WERI-Rb-1 (cell line): ENCODE results near the gene SMYD1.

Source experiments
- DNase-seq: peaks from one replicate; pipeline ENCODE4 v3.0.0-alpha.2; 2020
- H3K27ac ChIP-seq: fragments of 250-450 bp; sonication (Bioruptor Pico); 2 replicates; pipeline ENCODE4 v1.5.1; 2020; ENCODE audit warnings: mild to moderate bottlenecking, moderate library complexity
- H3K27me3 ChIP-seq: fragments of 250-450 bp; sonication (Bioruptor Pico); 2 replicates; pipeline ENCODE4 v1.5.1; 2021; ENCODE audit warnings: mild to moderate bottlenecking, low read depth, moderate library complexity; ENCODE audit not compliant: insufficient read depth, severe bottlenecking
- H3K36me3 ChIP-seq: fragments of 250-450 bp; sonication (Bioruptor Pico); 2 replicates; pipeline ENCODE4 v1.5.1; 2020; ENCODE audit warnings: mild to moderate bottlenecking, moderate library complexity
- H3K4me3 ChIP-seq: 2 replicates; pipeline ENCODE4 v1.5.1; 2011; ENCODE audit warnings: low read depth, mild to moderate bottlenecking, control low read depth, low read length
- H3K9me3 ChIP-seq: fragments of 250-450 bp; sonication (Bioruptor Pico); 2 replicates; pipeline ENCODE4 v1.5.1; 2021; ENCODE audit warnings: mild to moderate bottlenecking, moderate library complexity; ENCODE audit not compliant: severe bottlenecking
- CTCF ChIP-seq: IDR thresholded peaks from 2 replicates; pipeline ENCODE4 v1.5.1; 2011; ENCODE audit warnings: low read depth, mild to moderate bottlenecking, control low read depth, inconsistent platforms, low read length

The SMYD1 gene

GRCh38 chr2:88125924-88126771, 58.5 kb downstream of the SMYD1 start:
- TF ChIP-seq CTCF: no peak
- DNase-seq: no peak

GRCh38 chr2:88126772-88127637, 59.4 kb downstream of the SMYD1 start:
- Histone ChIP-seq H3K27me3 (peaks cover 74% of the 10 kb centered on the region), H3K27ac (no peak overlapping the region), H3K9me3 (no peaks in the 10 kb centered on the region), H3K36me3 (no peaks in the 10 kb centered on the region), H3K4me3 (no peak overlapping the region)
- TF ChIP-seq CTCF: no peak
- DNase-seq: no peak

More at GRCh38 chr2:88125924-88126771, 58.5 kb downstream of the SMYD1 start:
- H3K27ac ChIP-seq: no peak overlapping the region
- H3K27me3 ChIP-seq: peaks cover 77% of the 10 kb centered on the region
- no peaks in the 10 kb centered on the region for H3K9me3 ChIP-seq
- H3K36me3 ChIP-seq: no peaks in the 10 kb centered on the region
- H3K4me3 ChIP-seq: no peak overlapping the region

- Histone ChIP-seq H3K4me3 (no peak overlapping the region), H3K27ac (no peak overlapping the region), H3K36me3 (no peaks in the 10 kb centered on the region), H3K9me3 (no peaks in the 10 kb centered on the region), H3K27me3 (peaks cover 72% of the 10 kb centered on the region)
- no peak for TF ChIP-seq CTCF
- DNase-seq: no peak
These were observed 59.9 kb downstream of the SMYD1 start for GRCh38 chr2:88127638-88127887.

- Histone ChIP-seq H3K27me3 (peaks cover 70% of the 10 kb centered on the region), H3K9me3 (no peaks in the 10 kb centered on the region), H3K36me3 (no peaks in the 10 kb centered on the region), H3K4me3 (no peak within 1 kb of the TSS), H3K27ac (no peak within 1 kb of the TSS)
- TF ChIP-seq CTCF: no peak
- no peak for DNase-seq
These were observed 60.4 kb downstream of the SMYD1 start, which contains the start of gene FABP1 for GRCh38 chr2:88127888-88128653. FABP1 (minus strand) TSS chr2:88128062; CDS start chr2:88128017, 45 bp downstream.

GRCh38 chr2:88128654-88129312, 61.2 kb downstream of the SMYD1 start:
- no peak overlapping the region for H3K27ac ChIP-seq
- H3K9me3 ChIP-seq: no peaks in the 10 kb centered on the region
- no peak overlapping the region for H3K4me3 ChIP-seq
- no peak for DNase-seq
- no peaks in the 10 kb centered on the region for H3K36me3 ChIP-seq
- no peak for TF ChIP-seq CTCF
- H3K27me3 ChIP-seq: peaks cover 70% of the 10 kb centered on the region
